Left kidney (tissue), 2 donors: ENCODE results near the gene PRRT2. TPM values are rescaled to one million over a fixed set of nuclear protein-coding genes. Genes with fewer than 3 reads are reported as not detected.

ENCODE experiments used
- DNase-seq: peaks from one replicate; pipeline ENCODE4 v3.0.0-alpha.2; 2013
- polyA plus RNA-seq: library from polyadenylated mRNA; unstranded; fragments of 120-200 nt; gene quantifications from one replicate; pipeline ENCODE4 v1.2.1, GENCODE V29; 2013; ENCODE audit not compliant: insufficient read length

Gene PRRT2
- polyA plus RNA-seq, 1 donor: 19.4 TPM

DNA sequence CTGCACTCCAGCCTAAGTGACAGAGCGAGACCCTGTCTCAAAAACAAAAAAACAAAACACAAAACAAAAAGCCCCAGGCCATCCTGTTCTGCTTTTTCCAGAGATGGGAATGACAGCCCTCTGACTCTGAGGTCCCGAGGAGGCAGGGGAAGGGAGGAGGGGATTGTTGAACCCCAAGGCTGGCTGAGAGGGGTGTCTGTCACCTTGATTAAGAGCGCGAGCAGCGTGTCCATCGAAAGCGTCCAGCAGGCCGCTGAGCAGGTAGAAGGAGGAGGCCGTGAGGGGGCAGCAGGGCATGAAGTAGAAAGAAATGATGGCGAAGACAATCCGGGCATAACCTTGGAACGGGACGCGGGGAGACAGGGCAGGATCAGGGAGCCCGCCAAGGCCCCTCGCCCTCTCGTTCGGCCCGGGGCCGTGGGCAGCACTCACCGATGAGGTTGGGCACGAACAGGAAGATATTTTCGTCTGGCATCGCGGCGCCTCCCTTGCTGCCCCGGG is 50.4 kb downstream of the PRRT2 start:
- DNase-seq: peak; percentile 18

DNA sequence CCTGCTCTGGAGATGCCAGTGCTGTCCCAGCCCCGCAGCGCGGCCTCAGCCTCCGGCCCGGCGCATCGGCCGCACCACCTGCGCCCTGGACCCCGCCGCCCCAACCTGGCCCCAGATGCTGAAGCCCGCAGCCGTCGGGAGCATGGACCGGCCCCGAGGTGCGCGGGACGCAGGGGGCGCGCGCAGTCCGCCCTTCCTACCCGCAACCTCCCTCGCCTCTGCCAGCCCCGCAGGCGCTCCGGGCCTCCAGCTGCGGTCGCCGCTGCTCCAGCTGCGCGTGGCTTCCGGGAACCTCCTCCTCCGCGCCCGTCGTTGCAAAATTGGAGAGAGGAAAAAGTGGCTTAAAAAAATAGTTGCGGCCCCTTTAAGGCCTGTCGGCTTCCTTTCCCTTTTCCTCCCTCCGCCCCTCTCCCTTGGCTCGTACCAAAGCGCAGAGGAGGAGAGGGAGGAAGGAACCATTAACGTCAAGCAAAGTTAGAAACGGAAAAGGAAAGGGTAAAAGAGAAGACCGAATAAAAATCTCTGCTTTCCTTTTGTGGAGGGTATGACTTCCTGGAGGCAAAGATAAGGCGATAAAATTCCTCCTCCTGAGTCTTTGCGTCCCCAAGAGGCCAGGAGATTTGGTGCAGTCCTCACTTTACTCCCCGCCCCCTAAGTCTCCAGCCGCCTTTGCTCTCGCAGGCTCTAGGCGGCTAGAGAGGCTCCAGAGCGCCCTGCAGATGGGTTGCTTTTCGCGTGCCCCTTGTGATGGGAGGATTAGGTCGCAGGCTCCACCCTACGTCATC is 51.1 kb downstream of the PRRT2 start, which contains the start of gene CDIPT:
Gene CDIPT, minus strand, starts transcription at position 343 of the 785 bp plus-strand sequence. CDS start 369 bp downstream, outside the sequence.
- DNase-seq: peak; percentile 97

DNA sequence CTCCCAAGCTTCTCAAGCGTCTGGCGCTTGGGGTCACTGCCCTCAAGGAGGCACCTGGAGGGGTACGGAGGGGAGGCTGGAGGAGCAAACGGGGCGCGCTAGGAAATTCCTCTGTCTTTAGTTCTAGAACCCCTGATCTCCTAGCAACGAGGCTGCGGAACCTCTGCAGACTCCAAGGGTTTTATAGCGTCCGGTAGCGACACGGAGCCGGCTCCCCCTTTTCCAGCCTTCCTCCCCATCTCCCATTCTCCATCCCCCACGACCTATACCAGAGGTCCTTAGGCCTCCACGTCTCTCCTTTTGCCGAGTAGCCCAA is 51.6 kb downstream of the PRRT2 start:
- DNase-seq: no peak

DNA sequence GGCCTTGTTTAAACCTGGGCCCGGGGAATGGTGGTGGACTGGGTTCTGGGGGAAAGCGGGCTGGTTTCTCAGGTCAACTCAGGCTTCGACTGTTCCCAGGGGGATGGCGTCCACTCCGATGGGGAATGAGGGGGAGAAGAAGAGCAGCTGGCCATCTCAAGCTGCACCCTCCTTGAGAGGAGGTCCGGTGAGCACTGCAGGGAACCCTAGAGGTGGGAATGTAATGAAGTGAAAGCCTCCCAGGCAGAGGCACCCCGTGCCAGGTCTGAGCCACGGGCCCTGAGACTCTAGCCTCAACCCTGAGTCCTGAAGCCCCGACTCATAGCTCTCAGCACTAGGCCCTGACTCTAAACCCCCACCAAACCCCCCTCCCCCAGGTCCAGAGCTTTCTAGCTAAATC is 52.2 kb downstream of the PRRT2 start:
- DNase-seq: no peak

Other genes with a start within 250 kb of the PRRT2 start
- gene SPN, start 148.9 kb upstream of the PRRT2 start, polyA plus RNA-seq: 2.0 TPM
- 148 TPM for gene QPRT, start 133.0 kb upstream of the PRRT2 start, polyA plus RNA-seq
- 0.32 TPM for gene C16orf54, start 66.2 kb upstream of the PRRT2 start, polyA plus RNA-seq
- 0.08 TPM for gene ZG16, start 33.9 kb upstream of the PRRT2 start, polyA plus RNA-seq
- 89.2 TPM for gene KIF22, start 21.4 kb upstream of the PRRT2 start, polyA plus RNA-seq
- 304 TPM for gene MAZ, start 5.7 kb upstream of the PRRT2 start, polyA plus RNA-seq
- gene PAGR1, start 4.0 kb downstream of the PRRT2 start, polyA plus RNA-seq: 33.5 TPM
- 15.3 TPM for gene MVP, start 8.3 kb downstream of the PRRT2 start, polyA plus RNA-seq
- 79.4 TPM for gene CDIPT, start 51.0 kb downstream of the PRRT2 start, polyA plus RNA-seq
- 8.2 TPM for gene SEZ6L2, start 87.4 kb downstream of the PRRT2 start, polyA plus RNA-seq
- 0.86 TPM for gene ASPHD1, start 88.3 kb downstream of the PRRT2 start, polyA plus RNA-seq
- gene KCTD13, start 114.0 kb downstream of the PRRT2 start, polyA plus RNA-seq: 23.9 TPM
- 93.1 TPM for gene TMEM219, start 149.9 kb downstream of the PRRT2 start, polyA plus RNA-seq
- gene TAOK2, start 161.7 kb downstream of the PRRT2 start, polyA plus RNA-seq: 45.3 TPM
- 17.0 TPM for gene HIRIP3, start 183.4 kb downstream of the PRRT2 start, polyA plus RNA-seq
- gene INO80E, start 184.0 kb downstream of the PRRT2 start, polyA plus RNA-seq: 46.2 TPM
- gene DOC2A, start 198.8 kb downstream of the PRRT2 start, polyA plus RNA-seq: 3.0 TPM
- gene C16orf92, start 211.0 kb downstream of the PRRT2 start, polyA plus RNA-seq: not detected
- gene TLCD3B, start 219.1 kb downstream of the PRRT2 start, polyA plus RNA-seq: 1.2 TPM